RPMI8226 (cell line): Measurements from ENCODE around the gene FARS2.

Experiments
- DNase-seq: peaks from one replicate; pipeline ENCODE4 v3.0.0-alpha.2; 2015

The FARS2 gene

DNA sequence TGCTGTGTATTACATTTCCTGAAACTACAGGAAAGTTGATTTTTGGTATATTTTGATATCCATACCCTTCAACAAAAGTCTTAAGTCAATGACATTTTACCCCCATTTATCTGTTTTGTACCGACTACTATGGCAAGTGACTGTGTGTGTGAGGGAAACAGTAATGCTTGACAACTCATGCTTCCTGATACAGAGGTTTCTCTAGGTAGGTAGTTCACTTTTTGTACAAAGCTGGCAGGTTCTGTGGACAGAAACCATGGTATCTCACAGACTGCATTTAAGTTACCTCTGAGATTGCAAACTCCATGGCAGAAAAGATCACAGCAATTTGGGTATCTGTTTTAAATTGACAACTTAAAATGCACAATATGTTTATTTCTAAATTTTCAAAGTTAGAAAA is 28.8 kb downstream of the FARS2 start:
- no peak for DNase-seq

DNA sequence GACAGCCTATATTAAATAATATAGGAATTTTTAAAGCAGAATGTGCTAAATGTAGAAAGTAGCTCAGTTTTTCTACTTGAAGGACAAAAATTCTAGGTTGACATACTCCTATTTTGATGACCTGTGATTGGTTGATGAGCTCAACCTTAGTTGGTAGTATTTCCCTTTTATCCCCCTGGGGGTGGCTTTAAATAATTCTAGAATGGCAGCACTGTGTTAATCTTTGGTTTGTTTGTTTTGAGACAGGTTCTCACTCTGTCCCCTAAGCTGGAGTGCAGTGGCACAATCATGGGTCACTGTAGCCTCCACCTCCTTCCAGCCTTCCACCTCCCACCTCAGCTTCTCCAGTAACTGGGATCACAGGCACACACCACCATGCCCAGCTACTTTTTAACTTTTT is 29.2 kb downstream of the FARS2 start:
- no peak for DNase-seq

DNA sequence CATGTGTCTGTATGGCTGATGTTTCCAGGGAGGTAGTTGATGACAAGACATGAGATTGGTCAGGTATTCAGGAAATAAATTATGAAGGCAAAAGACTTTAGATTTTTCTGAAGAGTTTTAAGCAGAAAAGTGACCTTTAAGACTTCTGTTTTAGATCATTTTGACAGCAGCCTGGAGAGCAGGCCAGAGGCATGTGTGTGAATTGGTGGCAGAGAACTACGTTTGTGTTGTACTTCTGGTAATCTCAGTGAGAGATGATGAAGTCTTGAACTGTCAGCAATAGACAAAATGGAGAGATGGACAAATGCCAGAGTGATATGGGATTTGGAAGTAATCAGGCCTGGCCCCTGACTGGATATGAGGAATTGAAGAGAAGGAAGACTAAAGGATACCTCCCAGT is 30.8 kb downstream of the FARS2 start:
- no peak for DNase-seq

DNA sequence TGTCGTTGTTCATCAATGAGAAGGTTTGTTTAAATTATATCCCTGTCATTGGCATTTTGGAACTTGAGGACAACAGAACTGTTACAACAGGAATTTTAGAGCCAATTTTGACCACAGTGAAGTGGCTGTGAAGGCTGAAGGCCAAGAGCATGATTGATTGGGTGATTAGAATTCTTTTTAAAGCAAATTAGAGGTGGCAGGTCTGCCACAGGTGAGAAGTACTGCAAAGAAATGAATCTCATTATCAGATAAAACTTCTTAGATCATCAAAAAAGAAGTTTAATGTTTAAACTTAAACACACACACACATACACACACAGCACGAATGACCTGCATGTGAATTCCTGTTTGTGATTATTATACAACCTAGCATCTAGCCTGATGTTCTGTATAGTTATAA is 32.4 kb downstream of the FARS2 start:
- DNase-seq = no peak

DNA sequence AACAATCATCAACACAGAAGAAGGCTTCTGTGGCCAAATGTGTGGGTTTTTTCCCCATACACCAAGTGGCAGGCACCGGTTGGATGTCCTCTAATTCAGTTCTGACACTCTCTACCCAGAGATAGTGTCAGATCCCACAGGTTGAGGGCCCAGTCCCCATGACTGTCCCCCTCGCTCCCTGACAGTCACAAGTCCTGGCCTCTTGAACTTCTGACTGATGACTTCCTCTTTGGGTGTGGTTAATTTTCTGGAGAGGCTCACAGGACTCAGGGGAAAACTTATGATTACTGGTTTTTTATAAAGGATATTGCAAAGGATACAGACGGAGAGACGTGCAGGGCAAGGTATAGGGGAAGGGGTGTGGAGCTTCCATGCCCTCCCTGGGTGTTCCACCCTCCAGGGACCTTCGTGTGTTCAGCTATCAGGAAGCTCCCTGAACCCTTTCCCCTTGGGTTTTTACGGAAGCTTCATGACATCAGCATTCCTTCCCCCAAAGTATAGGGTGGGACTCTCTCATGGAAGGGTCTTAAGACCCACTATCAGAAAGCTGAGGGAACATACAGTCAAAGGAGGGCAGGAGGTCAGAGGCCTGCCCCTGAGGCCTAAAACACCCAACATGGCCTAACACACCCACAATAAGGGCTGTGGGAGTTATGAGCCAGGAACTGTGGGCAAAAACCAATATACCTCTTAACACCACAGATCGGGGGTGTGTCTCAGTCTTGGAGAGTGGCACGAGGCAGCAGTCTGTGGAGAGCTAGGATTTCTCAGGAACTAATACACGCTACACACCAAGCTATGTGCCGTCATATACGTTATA is 33.3 kb downstream of the FARS2 start:
- DNase-seq = no peak

DNA sequence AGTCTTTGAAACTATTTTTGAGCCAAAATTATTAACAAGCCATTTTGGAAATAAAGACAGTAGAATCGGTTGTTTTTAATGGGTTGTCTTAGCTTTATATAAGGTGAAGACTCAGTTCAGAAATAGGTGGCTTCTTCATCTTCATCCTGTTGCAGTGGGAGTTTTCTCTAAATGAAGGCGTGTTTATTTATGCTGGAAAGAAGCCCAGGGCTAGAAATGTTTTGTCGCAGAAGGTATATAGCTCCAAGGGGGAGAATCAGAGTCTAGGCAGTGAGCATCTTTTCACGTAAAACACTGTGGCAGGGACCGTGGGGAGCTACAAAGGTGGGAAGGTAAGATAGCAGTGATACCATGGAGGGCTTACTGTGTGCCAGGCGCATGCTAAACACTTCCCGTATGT is 34.3 kb downstream of the FARS2 start:
- DNase-seq = no peak

DNA sequence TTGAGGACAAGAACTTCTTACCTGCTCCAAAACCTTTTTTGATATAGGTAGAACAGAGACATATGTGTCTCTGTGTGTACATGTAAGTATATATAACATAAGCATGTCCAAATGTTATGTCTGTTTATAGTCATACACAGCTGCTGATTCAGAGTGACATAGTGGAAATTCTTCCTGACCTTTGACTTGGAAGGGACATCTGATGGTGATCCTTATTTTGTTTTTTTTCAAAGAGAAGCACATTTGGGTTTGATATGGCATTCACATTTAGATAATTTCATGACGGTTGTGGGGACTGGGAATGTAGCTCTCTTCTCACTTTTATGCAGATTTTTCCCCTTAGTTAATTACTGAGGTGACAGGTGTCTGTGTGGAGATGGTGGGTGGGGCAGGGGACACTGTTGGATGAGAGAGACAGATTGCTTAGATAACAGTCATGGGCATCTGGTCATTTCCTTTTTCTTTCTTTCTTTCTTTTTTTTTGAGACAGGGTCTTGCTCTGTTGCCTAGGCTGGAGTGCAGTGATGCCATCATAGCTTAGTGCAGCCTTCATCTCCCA is 39.0 kb downstream of the FARS2 start:
- no peak for DNase-seq

DNA sequence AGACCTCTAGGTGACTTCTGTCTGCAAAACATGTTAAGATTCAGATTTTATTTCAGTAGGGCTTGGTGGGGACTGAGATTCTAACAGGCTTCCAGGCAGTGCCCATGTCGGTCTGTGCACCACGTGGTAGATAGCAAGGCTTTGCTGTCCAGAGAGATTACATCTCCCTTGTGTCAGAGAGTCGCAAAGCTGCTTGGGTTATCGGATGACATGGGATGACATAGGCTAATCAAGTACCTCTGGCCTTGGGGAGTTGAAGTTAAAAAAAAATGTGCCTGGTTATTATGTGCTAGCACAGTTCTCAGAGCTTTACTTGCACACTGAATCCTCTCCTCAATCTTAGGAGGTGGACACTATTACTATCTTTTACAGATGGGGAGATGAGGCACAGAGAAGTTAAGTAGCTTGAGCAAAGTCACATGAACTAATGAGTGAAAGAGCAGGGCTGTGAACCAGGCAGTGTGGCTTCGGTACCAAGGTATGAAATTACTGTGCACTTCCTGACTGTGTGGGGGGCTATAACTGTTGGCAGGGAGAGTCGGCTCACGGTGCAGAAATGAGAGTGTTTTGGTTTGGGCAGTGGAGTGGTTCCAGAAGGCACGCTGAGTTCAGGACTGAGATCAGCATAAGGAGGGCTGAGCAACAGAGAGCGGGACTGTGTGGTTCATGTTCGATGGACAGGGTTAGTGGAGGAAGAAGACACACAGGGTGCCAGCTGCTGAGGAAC is 41.1 kb downstream of the FARS2 start:
- DNase-seq = no peak

DNA sequence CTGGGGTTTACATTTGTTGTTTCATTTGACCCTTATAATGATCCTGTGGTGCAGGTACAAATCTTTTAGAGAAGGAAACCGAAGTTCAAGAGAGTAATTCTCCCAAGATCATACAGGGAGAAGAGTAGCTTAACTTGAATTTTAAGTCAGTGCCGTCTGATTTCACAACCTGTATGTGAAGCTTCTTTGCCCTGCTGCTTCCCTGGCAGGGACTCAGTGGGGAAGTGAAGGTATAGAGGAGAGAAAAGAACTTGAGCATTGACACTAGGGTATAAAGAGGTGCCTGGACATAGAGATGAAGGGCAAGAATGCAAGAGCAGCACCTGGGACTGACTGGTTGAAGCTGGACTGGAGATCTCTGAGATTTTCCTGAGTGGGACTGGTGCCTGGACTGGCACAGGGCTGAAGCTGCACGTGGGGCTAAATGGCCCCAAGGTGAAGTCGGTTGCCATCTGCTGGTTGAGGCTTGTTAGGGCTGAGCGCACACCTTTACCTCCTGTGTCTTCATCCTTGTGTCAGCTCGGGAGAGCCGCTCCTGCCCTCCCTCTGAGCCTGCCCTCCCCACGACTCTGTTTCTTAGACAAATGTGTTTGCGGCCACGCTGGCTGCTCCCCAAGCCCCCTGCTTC is 41.8 kb downstream of the FARS2 start:
- peak; percentile 81 for DNase-seq

DNA sequence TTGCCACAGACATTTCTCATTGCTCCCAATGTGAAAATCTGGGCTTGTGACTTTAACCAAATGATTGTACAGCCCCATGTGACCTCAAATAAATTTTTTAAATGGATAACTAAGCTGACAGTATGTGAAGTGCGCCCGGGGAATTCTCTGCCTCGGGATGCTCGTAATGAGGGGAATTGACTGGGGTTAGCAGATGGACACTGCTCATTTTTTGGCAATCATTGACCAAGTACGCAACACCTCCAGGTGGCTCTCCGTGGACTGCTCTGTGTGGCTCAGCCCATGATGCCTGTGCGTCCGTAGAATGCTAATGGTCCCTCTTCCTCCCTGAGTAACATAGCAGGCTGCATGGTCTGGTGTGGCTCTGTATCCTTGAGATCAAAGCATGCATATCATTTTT is 42.4 kb downstream of the FARS2 start:
- no peak for DNase-seq

DNA sequence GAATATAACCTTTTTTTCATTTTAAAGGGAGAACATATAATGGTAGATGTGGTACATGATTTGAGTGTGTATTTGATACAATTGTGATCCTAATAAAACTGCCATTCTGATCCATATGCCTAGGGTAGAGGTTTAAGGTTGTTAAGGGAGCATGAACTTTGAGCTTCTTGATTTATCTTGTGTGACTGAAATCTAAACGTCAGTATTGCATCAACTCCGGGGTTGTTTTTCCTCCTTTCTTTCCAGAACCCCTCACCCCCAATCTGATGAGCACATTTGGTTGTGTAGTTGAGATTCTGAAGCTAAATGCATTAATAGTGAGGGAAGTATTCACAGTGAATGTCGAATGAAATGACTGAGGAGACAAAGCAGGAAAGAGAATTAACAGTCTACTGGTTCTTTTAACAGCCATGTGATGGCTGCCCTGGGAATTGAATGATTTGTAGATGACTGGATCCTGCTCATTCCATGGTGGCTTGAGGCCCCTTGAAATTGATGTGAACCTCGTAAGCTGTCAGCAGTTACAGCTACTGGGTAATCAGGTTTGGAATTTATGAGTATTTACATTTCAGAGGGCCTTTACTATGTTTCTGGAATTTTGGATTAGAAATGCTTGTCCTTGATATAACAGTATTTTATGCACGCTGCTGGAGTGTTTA is 44.8 kb downstream of the FARS2 start:
- DNase-seq = no peak

DNA sequence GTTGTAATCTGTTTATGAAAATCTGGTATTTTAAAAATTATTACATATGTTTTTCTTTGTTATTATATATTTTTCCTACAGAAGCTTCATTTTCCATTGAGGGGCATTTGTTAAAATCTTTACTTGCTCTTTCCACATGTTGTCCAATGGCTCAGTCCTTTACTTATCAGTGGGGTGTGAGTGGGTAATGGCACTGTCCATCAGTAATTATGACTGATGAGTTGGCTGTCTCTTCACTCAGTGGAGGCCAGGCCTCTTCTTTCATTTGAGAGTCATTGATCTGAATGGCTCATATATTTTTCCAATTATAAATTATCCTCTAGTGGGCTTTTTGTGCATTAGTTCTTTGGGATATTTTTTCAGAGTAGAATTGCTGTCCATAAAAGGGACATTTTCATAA is 45.7 kb downstream of the FARS2 start:
- DNase-seq = no peak

DNA sequence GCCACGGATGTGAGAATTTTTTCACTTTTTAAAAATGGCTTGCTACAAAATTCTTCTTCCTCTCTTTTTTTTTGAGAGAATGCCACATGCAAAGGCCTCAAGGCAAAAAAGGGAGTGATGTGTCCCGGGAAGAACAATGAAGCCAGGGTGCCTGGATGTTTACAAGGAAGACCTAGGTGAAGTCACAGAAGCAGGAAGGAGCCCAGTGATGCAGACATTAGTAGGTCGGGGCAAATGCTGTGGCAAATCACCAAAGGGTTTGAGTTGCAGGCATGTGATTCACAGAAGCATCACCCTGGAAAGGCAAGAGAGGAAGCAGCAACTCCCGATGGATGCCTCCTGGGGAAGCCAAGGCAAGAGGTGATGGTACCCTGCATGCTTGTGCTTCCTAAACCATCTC is 46.8 kb downstream of the FARS2 start:
- no peak for DNase-seq

DNA sequence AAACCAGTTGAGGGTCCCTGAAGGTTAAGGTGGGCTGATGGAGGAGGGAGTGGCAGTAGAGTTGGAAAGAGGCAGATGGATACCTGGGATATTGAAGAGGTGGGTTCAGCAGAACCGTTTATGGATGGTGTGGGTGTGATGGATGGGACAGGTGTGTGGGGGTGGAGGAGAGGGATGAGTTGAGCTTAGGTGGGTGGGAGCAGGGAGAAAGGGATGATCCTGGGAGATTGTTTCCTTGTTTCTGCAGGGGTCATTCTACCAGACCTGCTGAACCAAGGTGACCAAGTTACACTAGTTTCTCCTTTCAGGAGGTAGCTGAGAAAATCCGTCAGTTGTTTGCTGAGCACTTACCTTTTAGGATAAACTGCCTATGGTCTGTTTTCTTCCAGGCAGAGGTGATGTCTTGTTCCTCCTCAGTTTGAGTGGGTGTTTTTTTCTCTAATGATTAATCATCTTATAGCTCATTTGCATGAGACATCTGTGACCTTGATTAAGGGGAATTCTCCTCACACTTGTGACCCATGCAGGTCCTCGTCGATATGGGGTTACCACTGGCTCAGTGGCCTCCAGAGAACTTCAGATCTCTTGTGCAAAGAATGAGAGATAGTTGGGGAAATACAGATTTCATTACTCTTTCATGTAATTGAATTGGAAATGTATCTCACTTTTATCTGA is 53.0 kb downstream of the FARS2 start:
- no peak for DNase-seq

DNA sequence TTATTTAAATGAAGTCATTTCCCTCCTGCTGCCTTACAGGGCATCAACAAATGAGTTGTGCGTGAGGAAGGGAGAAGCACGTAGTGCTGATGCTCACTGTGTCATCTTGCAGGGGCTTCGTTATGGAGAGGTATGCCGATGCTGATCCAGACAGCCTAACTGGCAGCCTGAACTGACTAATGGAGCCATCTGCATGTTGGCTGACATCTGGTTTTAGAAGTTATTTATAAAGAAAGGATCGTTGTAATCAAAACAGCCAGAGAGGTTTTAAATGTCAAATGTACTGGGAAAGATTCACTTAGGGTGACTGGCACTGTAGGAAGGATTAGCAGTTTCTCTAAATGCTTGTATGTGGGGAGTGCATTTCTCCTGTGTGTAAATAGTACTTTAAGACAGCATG is 54.6 kb downstream of the FARS2 start:
- DNase-seq = no peak

DNA sequence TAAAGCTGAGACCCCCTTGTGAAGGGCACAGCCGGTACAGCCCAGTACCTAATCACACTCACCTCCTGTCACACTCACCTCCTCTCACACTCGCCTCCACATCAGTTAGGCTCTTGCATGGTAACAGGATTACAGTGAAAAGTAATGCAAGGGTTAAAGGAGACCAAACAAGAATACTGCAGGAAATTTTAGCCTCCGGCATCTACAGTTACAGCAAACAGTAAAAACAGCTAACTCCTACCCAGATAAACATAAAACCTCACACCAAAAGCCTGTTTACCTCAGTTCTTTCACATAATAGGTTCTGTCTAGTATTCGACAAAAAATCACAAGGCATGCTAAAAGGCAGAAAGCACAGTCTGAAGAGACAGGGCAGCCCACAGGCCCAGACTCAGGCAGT is 55.6 kb downstream of the FARS2 start:
- no peak for DNase-seq

DNA sequence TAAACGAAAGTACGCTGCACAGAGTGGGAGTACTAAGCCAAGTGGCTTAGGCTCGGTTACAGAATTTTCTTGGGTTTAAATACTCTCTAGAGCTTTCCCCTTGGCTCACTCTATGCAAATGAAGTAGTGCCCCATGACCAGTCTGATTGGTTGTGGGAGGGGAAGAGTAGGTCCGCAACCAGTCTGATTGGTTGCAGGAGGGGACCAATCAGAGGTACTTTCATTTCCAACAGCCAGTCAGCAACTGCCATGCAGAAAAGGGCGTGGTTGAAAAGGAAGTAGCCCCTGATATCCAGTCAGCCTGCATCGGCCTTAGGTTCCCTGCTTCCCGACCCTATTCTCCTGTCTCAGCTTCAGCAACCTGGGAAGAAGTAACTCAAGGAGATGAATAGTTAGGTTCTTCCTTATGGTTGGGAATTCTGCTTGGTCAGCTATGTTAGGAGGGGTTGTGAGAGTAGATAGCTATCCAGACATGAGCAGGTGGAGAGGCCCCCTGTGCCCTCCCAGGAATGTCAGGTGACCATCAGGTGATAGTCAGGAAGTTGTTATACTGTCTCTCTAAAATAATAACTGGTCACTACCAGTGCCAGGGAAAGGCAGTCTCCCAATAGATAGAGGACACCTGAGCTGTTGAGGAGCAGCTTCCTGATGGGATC is 57.4 kb downstream of the FARS2 start:
- no peak for DNase-seq

DNA sequence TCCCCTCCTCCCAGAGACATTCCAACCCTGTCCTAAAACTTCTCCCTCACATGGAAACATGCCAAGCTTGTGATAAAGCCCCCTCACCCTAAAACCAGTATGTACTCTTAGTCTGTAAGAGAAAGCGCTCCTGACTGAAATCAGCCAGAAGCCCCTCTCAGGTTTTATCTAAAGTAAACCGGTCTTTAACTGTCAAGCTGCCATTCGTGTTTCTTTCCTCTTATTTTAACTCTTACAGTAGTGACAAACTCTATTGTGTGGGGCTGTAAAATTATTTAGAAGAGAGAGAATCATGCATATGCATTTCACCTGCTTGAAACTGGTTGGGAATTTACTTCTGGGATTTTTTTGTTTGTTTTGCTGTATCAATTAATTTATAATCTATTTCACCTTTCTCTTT is 62.7 kb downstream of the FARS2 start:
- no peak for DNase-seq

DNA sequence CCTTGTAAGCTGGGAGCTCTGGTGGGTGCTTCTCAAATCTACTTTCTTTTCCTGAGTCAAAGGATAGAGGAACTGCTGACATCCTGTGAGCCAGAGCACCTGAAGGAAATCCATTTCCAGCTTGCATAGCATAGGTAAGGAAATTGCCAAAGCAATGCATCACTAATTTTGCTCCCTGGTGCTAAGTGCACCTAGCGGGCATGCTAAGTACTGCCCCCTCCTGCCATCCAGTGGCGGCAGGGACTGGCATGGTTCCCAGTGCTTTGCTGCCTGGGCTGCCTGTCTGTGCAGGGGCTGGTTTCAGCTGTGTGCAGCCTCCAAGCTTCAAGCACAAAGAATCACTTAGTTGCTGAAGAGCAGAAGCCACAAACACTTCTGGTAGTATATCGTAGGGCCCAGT is 63.9 kb downstream of the FARS2 start:
- DNase-seq = peak; percentile 56

DNA sequence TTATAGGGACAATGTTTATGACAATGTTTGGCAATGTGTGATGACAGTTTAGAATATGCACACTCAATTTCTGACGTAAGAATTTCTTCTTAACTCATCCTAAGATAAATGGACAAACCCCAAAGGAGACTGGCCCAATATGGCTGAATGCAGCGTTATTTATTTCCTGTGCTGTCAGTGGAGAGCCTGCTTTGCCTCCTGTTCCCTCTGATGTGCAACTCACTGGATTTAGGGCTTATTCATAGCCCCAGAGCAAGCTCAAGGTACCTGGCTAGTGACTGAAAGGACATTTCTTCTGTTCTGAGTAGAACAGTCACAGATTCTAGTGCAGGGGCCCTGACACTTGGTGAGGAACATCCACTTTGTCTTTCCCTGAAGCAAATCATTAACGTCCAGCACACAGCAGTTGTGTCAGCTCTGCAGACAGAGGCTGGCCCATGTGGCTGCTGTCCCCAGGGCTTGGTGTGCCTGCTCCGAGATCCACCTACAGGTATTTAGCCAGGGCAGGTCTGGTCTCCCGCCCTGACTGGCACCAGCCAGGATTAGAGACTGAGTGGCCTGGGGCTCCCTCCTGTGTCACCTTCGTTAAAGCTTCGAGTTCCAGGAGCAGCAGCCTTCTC is 64.8 kb downstream of the FARS2 start:
- no peak for DNase-seq

DNA sequence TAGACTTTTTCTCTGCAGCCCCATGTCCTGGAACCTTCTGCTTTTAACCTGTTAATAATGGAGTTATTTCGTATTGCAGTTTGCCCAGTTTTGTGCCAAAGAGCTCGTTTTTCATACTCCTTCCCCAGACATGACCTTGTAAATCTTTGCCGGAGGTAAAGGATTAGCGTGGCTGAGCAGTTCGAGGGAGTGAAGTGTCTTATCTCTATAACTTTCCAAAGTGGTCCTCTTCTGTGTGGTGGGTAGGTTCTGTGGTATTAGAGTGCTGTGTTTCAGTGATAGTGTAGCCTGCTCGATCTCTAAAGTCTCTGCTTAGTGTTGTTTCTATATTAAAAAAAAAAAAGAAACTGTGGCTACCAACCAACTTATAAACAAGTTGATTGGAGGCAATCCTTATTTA is 67.5 kb downstream of the FARS2 start:
- DNase-seq = no peak
